Lower leg skin (tissue), 3 donors: ENCODE measurements around the gene FAM184A.

Experiments used
- CTCF ChIP-seq, 3 donors: fragments of 450-650 bp; IDR thresholded peaks; one replicate each; pipeline ENCODE4 v1.5.1; 2016; ENCODE audit warnings: antibody characterized with exemption in 3 of 3, mild to moderate bottlenecking in 3 of 3, moderate library complexity in 2 of 3
- POLR2A ChIP-seq, 2 donors: fragments of 450-650 bp; IDR thresholded peaks; one replicate each; pipeline ENCODE4 v1.6.1; 2016 to 2017; ENCODE audit warnings: antibody characterized with exemption in 2 of 2, mild to moderate bottlenecking in 1 of 2, moderate library complexity in 1 of 2

GRCh38 chr6:118932421-118932820 is 146.0 kb downstream of the FAM184A start:
- TF ChIP-seq POLR2A (IDR thresholded peaks at IDR 0.05) (no peak), CTCF (IDR thresholded peaks at IDR 0.05) (no peak)
